Mesenchymal stem cell (in vitro differentiated cells and primary cell): ENCODE results near the gene BRCC3.

Source experiments
- DNase-seq: peaks from one replicate; pipeline ENCODE4 v3.0.0-alpha.2; 2013
- H2AFZ ChIP-seq: one replicate; pipeline ENCODE4 v1.6.1; 2013; ENCODE audit warnings: low read depth, mild to moderate bottlenecking, control low read depth, inconsistent platforms, low read length, moderate library complexity
- H2AK5ac ChIP-seq: 2 replicates; pipeline ENCODE4 v1.6.1; 2013; ENCODE audit warnings: low read length, moderate library complexity, mild to moderate bottlenecking, inconsistent platforms; ENCODE audit not compliant: severe bottlenecking
- H2BK120ac ChIP-seq: one replicate; pipeline ENCODE4 v1.6.1; 2013; ENCODE audit warnings: low read depth, mild to moderate bottlenecking, inconsistent platforms, low read length, moderate library complexity
- H2BK12ac ChIP-seq, 2 experiments: one replicate each; pipeline ENCODE4 v1.6.1; 2013; ENCODE audit warnings: inconsistent platforms in 2 of 2, low read length in 2 of 2, mild to moderate bottlenecking in 2 of 2, moderate library complexity in 2 of 2, control low read depth in 1 of 2
- H2BK15ac ChIP-seq: one replicate; pipeline ENCODE4 v1.6.1; 2013; ENCODE audit warnings: mild to moderate bottlenecking, low read depth, inconsistent platforms; ENCODE audit not compliant: poor library complexity, severe bottlenecking
- H2BK5ac ChIP-seq: 2 replicates; pipeline ENCODE4 v1.6.1; 2013; ENCODE audit warnings: low read depth, mild to moderate bottlenecking, low read length, control low read depth, inconsistent platforms; ENCODE audit not compliant: poor library complexity, severe bottlenecking
- H3K14ac ChIP-seq, 2 experiments: one replicate each; pipeline ENCODE4 v1.6.1; 2013; ENCODE audit warnings: inconsistent platforms in 2 of 2, low read length in 2 of 2, control low read depth in 1 of 2, mild to moderate bottlenecking in 1 of 2, moderate library complexity in 1 of 2
- H3K18ac ChIP-seq, 2 experiments: one replicate each; pipeline ENCODE4 v1.6.1; 2013; ENCODE audit warnings: inconsistent platforms in 2 of 2, low read length in 2 of 2, control low read depth in 1 of 2, low read depth in 1 of 2, mild to moderate bottlenecking in 1 of 2
- H3K23ac ChIP-seq, 2 experiments: one replicate each; pipeline ENCODE4 v1.6.1; 2013; ENCODE audit warnings: inconsistent platforms in 2 of 2, low read length in 2 of 2, mild to moderate bottlenecking in 2 of 2, moderate library complexity in 2 of 2, control low read depth in 1 of 2
- H3K27ac ChIP-seq: 2 replicates; pipeline ENCODE4 v1.5.1; 2013; ENCODE audit warnings: mild to moderate bottlenecking, moderate library complexity, low read length, control low read depth, inconsistent platforms; ENCODE audit not compliant: poor library complexity, severe bottlenecking
- H3K27me3 ChIP-seq, 2 experiments: 2 replicates each; pipeline versions ENCODE4 v1.6.1 to v1.7.0; 2013; ENCODE audit warnings: low read length in 2 of 2, mild to moderate bottlenecking in 2 of 2, moderate library complexity in 2 of 2, control low read depth in 1 of 2, inconsistent platforms in 1 of 2; ENCODE audit not compliant: control insufficient read depth in 1 of 2, insufficient read depth in 1 of 2
- H3K36me3 ChIP-seq, 2 experiments: 2 replicates each; pipeline versions ENCODE4 v1.6.1 to v1.7.0; 2013; ENCODE audit warnings: low read length in 2 of 2, control low read depth in 1 of 2, inconsistent platforms in 1 of 2, low read depth in 1 of 2, mild to moderate bottlenecking in 1 of 2; ENCODE audit not compliant: insufficient read depth in 2 of 2, control insufficient read depth in 1 of 2
- H3K4ac ChIP-seq, 2 experiments: one replicate each; pipeline ENCODE4 v1.6.1; 2013; ENCODE audit warnings: inconsistent platforms in 2 of 2, low read length in 2 of 2, mild to moderate bottlenecking in 2 of 2, moderate library complexity in 2 of 2, control low read depth in 1 of 2, low read depth in 1 of 2
- H3K4me1 ChIP-seq: 2 replicates; pipeline ENCODE4 v1.6.1; 2013; ENCODE audit warnings: low read depth, low read length, control low read depth; ENCODE audit not compliant: control insufficient read depth, insufficient read depth
- H3K4me2 ChIP-seq: 2 replicates; pipeline ENCODE4 v1.6.1; 2013; ENCODE audit warnings: low read length, mild to moderate bottlenecking, inconsistent platforms; ENCODE audit not compliant: poor library complexity, severe bottlenecking
- H3K4me3 ChIP-seq, 2 experiments: 2 replicates each; pipeline versions ENCODE4 v1.5.1 to v1.7.0; 2013; ENCODE audit warnings: low read length in 2 of 2, mild to moderate bottlenecking in 2 of 2, control low read depth in 1 of 2, low read depth in 1 of 2; ENCODE audit not compliant: insufficient read depth in 1 of 2
- H3K79me1 ChIP-seq: replicated peaks from 2 replicates; pipeline ENCODE4 v1.6.1; 2013; ENCODE audit warnings: mild to moderate bottlenecking, control low read depth, low read length, inconsistent platforms; ENCODE audit not compliant: poor library complexity, severe bottlenecking
- H3K9ac ChIP-seq: 2 replicates; pipeline ENCODE4 v1.7.0; 2013; ENCODE audit warnings: mild to moderate bottlenecking, low read length, moderate library complexity
- H3K9me3 ChIP-seq: 2 replicates; pipeline ENCODE4 v1.7.0; 2013; ENCODE audit warnings: mild to moderate bottlenecking, low read length; ENCODE audit not compliant: control insufficient read depth
- H4K8ac ChIP-seq: one replicate; pipeline ENCODE4 v1.6.1; 2013; ENCODE audit warnings: inconsistent platforms, mild to moderate bottlenecking, low read length, moderate library complexity
- H4K91ac ChIP-seq: one replicate; pipeline ENCODE4 v1.6.1; 2013; ENCODE audit warnings: mild to moderate bottlenecking, low read length, inconsistent platforms
- WGBS: methylation state at CpG from one replicate; pipeline ENCODE4 v1.1.7; 2013; ENCODE audit warnings: mixed read lengths; 5-methylcytosine and 5-hydroxymethylcytosine counted together

Gene BRCC3

GRCh38 chrX:155065035-155065734, 6.1 kb upstream of the BRCC3 start:
- Histone ChIP-seq H2BK5ac (no peak overlapping the region), H3K14ac (no peak overlapping the region), H3K18ac (no peak overlapping the region), H2AFZ (no peak overlapping the region), H3K4me3 (no peak overlapping the region), H4K8ac (no peak overlapping the region), H3K27me3 (no peaks in the 10 kb centered on the region), H3K9me3 (no peaks in the 10 kb centered on the region), H3K27ac (peak overlapping the region; percentile 38), H2BK15ac (no peak overlapping the region), H3K4me2 (peak overlapping the region; percentile 39), H3K4ac (no peak overlapping the region), H2BK120ac (no peak overlapping the region), H3K4me1 (peaks cover 8% of the 10 kb centered on the region), H4K91ac (no peak overlapping the region), H3K36me3 (peaks cover 0 to 16% of the 10 kb centered on the region in 2 experiments), H3K79me1 (peaks cover 4% of the 10 kb centered on the region), H3K23ac (no peak overlapping the region), H3K9ac (no peak overlapping the region), H2BK12ac (no peak overlapping the region), H2AK5ac (no peak overlapping the region)
- 97% methylated on average over 6 of the region's 8 CpGs for WGBS
- DNase-seq = peak; percentile 43

GRCh38 chrX:155068165-155068564, 3.1 kb upstream of the BRCC3 start:
- H4K91ac ChIP-seq = no peak overlapping the region
- H2BK12ac ChIP-seq = no peak overlapping the region
- no peaks in the 10 kb centered on the region for H3K36me3 ChIP-seq
- H2AK5ac ChIP-seq = no peak overlapping the region
- H3K23ac ChIP-seq = no peak overlapping the region
- H3K9me3 ChIP-seq = no peaks in the 10 kb centered on the region
- no peak overlapping the region for H3K14ac ChIP-seq
- no peak overlapping the region for H2BK15ac ChIP-seq
- 0% methylated on average over 1 of the region's 1 CpG for WGBS
- no peak overlapping the region for H2BK5ac ChIP-seq
- H3K4me3 ChIP-seq = no peak overlapping the region
- H2BK120ac ChIP-seq = no peak overlapping the region
- no peak overlapping the region for H3K9ac ChIP-seq
- no peak overlapping the region for H2AFZ ChIP-seq
- DNase-seq = peak; percentile 72
- no peak overlapping the region for H3K4ac ChIP-seq
- no peak overlapping the region for H3K18ac ChIP-seq
- no peak overlapping the region for H4K8ac ChIP-seq
- H3K27ac ChIP-seq = peak overlapping the region; percentile 26
- H3K4me2 ChIP-seq = peak overlapping the region; percentile 3
- H3K79me1 ChIP-seq = peaks cover 4% of the 10 kb centered on the region
- H3K27me3 ChIP-seq = no peaks in the 10 kb centered on the region
- peaks cover 8% of the 10 kb centered on the region for H3K4me1 ChIP-seq

GRCh38 chrX:155069414-155069813, 1.9 kb upstream of the BRCC3 start:
- H4K8ac ChIP-seq = no peak overlapping the region
- no peak overlapping the region for H3K27ac ChIP-seq
- no peak overlapping the region for H3K4ac ChIP-seq
- no peak overlapping the region for H2BK120ac ChIP-seq
- peak overlapping the region; percentile 90 for H3K9ac ChIP-seq
- no peak overlapping the region for H2BK12ac ChIP-seq
- no peak overlapping the region for H2AFZ ChIP-seq
- H3K36me3 ChIP-seq = peaks cover 0 to 7% of the 10 kb centered on the region in 2 experiments
- no CpG with 5 or more reads among the region's 1 CpG for WGBS
- no peak overlapping the region for H3K14ac ChIP-seq
- no peak overlapping the region for H2BK15ac ChIP-seq
- H4K91ac ChIP-seq = no peak overlapping the region
- H2AK5ac ChIP-seq = no peak overlapping the region
- H3K4me3 ChIP-seq = peak overlapping the region in 1 of 2 experiments; percentile 78
- H3K23ac ChIP-seq = no peak overlapping the region
- H2BK5ac ChIP-seq = no peak overlapping the region
- H3K18ac ChIP-seq = no peak overlapping the region
- H3K4me2 ChIP-seq = no peak overlapping the region
- DNase-seq = no peak
- H3K27me3 ChIP-seq = no peaks in the 10 kb centered on the region
- no peaks in the 10 kb centered on the region for H3K9me3 ChIP-seq
- H3K79me1 ChIP-seq = peaks cover 4% of the 10 kb centered on the region
- H3K4me1 ChIP-seq = peaks cover 8% of the 10 kb centered on the region

- Histone ChIP-seq H4K8ac (no peak overlapping the region), H3K23ac (no peak overlapping the region), H3K14ac (no peak overlapping the region), H3K9ac (peak overlapping the region; percentile 90), H3K4me3 (peak overlapping the region in 1 of 2 experiments; percentile 78), H3K79me1 (peaks cover 4% of the 10 kb centered on the region), H3K4me1 (peaks cover 8% of the 10 kb centered on the region), H3K9me3 (no peaks in the 10 kb centered on the region), H2BK15ac (no peak overlapping the region), H3K27ac (no peak overlapping the region), H2BK12ac (no peak overlapping the region), H2BK5ac (no peak overlapping the region), H2AFZ (no peak overlapping the region), H2AK5ac (no peak overlapping the region), H4K91ac (no peak overlapping the region), H2BK120ac (no peak overlapping the region), H3K4ac (no peak overlapping the region), H3K27me3 (no peaks in the 10 kb centered on the region), H3K4me2 (peak overlapping the region; percentile 70), H3K18ac (no peak overlapping the region), H3K36me3 (peaks cover 0 to 8% of the 10 kb centered on the region in 2 experiments)
- no peak for DNase-seq
- WGBS = 7% methylated on average over 5 of the region's 12 CpGs
These were observed 1.3 kb upstream of the BRCC3 start for GRCh38 chrX:155070038-155070437.
